NCI-H187 (cell line): ENCODE measurements around the gene MAP3K5.
"Not testable (repeated sequence)": the region's sequence is repeated elsewhere in the genome, so short reads cannot be mapped to it uniquely, and the experiment has no call there.

Experiments
- DNase-seq, 2 experiments: peaks; one replicate each; lab custom pipeline; 2025; lab: John Stamatoyannopoulos, UW

MAP3K5 gene

DNA sequence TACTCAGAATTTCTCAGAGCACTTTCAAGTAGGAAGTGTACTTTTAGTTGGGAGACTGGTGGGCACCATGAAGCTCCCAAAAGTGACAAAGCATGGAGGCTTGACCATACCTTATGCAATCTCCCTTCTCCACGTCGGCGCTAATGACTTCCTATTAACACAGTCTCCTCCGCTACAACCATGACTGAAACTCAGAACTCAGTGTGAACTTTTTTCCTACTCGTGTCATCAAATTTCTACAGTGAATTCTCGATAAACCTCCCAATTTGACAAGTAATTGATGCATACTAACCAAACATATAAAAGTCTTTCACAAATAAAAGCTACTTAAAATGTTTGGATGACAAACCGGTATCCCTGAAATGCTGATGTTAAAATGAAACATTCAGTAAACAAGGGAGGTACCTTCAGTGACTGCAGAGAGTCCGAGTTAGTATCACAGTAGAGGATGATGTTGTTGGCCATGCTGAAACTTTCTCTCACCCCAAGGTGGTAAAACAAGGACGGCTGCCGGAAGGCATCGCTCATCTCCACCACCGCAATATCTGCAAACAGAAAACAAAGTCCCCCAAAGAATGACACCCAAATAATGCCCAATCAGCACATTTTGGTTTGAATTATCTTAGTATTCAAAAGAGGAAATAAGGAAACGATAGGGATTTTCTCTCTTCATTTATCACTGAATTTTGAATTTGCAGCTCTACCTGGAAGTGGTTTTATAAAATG lies 72.1 kb downstream of the MAP3K5 start:
- no peak for DNase-seq

DNA sequence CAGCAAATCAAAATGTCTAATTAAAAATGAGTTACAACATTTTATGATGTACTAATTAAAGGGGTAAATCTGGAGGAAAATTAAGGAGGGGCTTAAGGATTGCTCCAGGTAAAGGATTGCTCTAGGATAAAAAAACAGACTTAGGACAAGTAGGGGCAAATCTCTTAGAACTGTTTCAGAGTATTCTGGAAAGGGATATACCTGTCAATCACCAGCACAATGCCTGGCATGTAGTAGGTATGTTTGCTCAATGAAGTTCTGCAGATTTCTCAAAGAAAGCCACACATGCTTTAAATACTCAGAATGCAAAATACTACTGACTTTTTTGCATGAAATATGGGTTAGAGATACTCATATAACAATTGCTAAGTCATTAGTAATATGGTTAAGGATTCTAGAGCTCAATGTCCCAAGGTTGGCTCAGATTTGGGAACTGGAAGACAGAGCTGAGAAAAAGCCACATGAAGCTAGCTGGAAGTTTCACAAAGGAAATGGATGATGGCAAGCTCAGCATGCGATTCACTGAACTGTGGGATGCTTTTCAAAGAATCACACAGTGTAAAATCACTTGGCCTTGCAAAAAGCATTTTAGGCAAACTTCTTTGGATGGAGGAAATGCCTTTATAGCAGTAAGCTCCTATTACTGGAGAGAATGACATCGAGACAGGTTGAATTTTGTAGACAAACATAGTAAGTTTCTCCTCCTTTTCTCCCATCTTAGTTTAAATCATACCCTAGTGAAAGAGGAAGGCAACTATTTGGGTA lies 72.8 kb downstream of the MAP3K5 start:
- no peak for DNase-seq

- DNase-seq = no peak
Measured at GRCh38 chr6:136718476-136718875, 73.8 kb downstream of the MAP3K5 start.

GRCh38 chr6:136717716-136717990 lies 74.6 kb downstream of the MAP3K5 start:
- no peak for DNase-seq

DNA sequence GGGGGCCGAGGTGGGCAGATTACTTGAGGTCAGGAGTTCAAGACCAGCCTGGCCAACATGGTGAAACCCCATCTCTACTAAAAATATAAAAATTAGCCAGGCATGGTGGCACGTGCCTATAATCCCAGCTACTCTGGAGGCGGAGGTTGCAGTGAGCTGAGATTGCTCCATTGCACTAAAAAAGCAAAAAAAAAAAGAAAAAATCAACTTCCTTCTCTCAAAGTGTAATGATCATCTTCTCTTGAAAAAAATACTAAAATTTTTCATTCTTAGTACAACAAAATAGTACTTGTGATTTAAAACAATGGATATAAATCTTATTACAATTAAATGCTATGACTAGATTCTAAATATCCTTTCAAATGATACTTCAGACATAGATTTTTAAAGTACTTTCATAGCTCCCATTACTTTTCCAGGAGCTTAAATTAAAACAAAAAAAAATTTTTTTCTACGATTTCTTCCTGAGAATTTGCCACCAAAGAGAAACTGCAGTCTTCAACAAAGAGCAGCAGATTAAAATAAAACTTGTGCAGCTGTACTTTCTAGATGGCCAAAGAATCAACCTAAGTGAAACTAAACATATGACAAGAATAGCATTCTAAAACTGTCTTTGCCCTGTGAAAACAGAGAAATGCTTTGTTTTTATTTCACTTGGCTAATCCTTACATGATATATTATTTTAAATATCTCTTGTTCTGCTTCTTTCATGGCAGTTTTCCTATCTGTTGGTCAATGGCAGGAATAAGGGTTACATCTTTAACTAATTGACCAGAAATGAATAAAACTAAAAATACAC lies 75.2 kb downstream of the MAP3K5 start:
- DNase-seq = no peak

- DNase-seq = not testable (repeated sequence)
Measured at GRCh38 chr6:136712642-136713041, 79.6 kb downstream of the MAP3K5 start.

- no peak for DNase-seq
Measured at GRCh38 chr6:136711644-136712043, 80.6 kb downstream of the MAP3K5 start.

DNA sequence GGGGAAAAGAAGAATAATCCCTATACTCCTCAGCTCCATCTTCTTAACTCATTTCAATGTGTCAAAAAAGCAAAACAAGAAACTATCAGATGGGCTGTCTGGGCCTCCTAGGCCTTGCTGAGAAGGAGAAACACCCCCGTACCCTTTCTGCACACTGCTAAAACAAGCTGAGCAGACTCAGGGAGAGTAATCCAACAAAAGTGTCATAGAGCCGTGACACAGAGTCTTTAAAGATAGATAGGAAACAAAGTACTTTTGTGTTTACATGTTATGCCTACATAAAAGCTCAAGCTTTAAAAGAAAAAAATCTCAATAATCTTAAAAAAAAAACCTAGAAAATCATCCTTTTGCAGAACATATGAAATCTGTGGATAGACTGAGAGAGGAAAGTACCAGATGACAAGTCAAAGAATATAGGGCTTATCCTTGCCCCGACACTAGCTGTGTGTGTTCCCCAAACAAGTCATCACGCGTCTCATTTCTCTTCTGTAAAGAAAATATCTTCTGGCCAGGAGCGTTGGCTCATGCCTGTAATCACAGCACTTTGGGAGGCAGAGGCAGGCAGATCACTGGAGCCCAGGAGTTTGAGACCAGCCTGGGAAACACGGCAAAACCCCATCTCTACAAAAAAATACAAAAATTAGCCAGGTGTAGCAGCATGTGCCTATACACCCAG lies 81.3 kb downstream of the MAP3K5 start:
- no peak for DNase-seq

GRCh38 chr6:136709429-136709828 lies 82.8 kb downstream of the MAP3K5 start:
- no peak for DNase-seq

GRCh38 chr6:136706430-136706829 lies 85.8 kb downstream of the MAP3K5 start:
- DNase-seq = no peak

GRCh38 chr6:136703331-136703865 lies 88.9 kb downstream of the MAP3K5 start:
- DNase-seq = no peak

- DNase-seq = no peak
Measured at GRCh38 chr6:136701045-136701444, 91.2 kb downstream of the MAP3K5 start.

DNA sequence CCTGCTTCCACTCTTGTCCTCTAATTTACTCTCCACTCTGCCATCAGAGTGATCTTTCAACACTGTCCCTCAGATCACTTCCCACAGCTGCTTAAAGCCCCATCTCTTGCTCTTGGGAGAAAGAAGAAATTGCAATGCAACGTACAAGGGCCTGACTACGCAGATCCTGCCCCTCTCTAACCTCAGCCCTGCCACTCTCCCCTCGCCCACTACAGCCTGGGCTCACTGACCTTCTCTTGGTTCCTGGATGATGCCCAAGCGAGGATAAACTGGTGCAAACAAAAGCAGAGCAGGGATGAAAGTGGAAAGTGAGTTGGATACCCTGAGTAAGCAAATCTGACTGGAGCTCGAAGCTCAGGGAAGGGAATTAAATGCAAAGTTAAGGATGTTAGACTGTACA lies 92.9 kb downstream of the MAP3K5 start:
- DNase-seq = no peak

- DNase-seq = no peak
Measured at GRCh38 chr6:136696783-136697364, 95.4 kb downstream of the MAP3K5 start.

GRCh38 chr6:136696238-136696637 lies 96.0 kb downstream of the MAP3K5 start:
- DNase-seq = no peak

DNA sequence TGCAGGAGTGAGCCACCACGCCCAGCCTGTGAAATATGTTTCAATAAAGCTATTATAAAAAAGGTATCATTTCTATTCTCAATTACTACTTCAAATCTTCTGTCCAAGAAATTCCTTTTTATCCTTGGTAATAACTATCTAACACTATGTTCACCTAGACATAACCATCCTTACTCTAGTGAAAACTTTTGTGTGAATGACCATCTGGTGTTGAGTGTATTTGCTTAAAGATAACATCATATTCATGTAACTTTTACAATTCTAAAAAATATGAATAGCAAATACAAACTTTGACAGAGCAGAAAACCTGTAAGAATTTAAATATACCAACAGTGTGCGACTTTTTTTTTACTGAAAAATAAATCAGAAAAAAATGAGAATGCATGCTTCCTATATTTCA lies 96.9 kb downstream of the MAP3K5 start:
- no peak for DNase-seq

- no peak for DNase-seq
Measured at GRCh38 chr6:136693090-136693489, 99.2 kb downstream of the MAP3K5 start.

DNA sequence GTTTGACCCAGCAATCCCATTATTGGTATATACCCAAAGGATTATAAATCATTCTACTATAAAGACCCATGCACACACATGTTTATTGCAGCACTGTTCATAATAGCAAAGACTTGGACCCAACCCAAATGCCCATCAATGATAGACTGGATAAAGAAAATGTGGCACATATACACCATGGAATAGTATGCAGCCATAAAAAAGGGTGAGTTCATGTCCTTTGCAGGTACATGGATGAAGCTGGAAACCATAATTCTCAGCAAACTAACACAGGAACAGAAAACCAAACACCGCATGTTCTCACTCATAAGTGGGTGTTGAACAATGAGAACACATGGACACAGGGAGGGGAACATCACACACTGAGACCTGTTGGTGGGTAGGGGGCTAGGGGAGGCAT lies 104.4 kb downstream of the MAP3K5 start:
- not testable (repeated sequence) for DNase-seq

DNA sequence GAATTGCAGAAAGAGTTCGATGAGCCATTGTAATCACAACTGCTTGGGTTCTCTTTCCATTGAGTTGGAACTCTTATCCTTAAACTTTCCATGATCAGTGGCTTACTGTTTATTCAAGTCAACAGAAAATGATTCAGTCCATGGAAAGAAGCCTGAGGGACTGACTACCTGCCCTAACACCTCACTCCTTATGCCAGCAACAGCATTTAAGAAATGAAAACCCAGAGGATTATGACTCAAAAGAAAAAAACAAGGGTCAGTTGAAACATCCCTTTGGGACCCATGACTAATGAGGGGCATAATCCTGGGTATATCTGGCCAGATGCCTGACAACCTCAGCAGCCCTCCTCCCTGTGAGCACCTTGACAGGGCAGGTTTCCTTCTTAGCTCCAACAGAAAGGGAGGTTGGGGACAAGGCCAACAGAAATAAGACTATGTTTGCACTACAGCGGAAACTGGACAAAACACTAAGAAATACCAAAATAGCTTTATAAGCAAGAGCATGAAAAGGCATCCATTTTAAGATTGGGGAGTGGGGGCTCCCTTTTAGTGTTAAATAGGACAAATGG lies 106.7 kb downstream of the MAP3K5 start:
- no peak for DNase-seq

GRCh38 chr6:136684466-136684865 lies 107.8 kb downstream of the MAP3K5 start:
- no peak for DNase-seq

- DNase-seq = no peak
Measured at GRCh38 chr6:136683209-136683941, 108.9 kb downstream of the MAP3K5 start.
